Suprapubic skin (tissue), 4 donors: ENCODE data around the gene TRAK1. TPM values are rescaled to one million over a fixed set of nuclear protein-coding genes. Genes with fewer than 3 reads are reported as not detected.

Source experiments
- DNase-seq, 2 donors: peaks; one replicate each; pipeline ENCODE4 v3.0.0-alpha.2; 2019; ENCODE audit warnings: low spot score in 2 of 2
- H3K27ac ChIP-seq: fragments of 200-600 bp; sonication (generic); one replicate; pipeline ENCODE4 v1.5.1; 2019
- H3K27me3 ChIP-seq: fragments of 200-600 bp; sonication (generic); one replicate; pipeline ENCODE4 v1.5.1; 2019
- H3K36me3 ChIP-seq: fragments of 200-600 bp; sonication (generic); one replicate; pipeline ENCODE4 v1.5.1; 2019
- H3K4me1 ChIP-seq: fragments of 200-600 bp; sonication (generic); one replicate; pipeline ENCODE4 v1.5.1; 2019
- H3K4me3 ChIP-seq: fragments of 200-600 bp; sonication (generic); one replicate; pipeline ENCODE4 v1.5.1; 2019; ENCODE audit warnings: mild to moderate bottlenecking
- H3K9me3 ChIP-seq: fragments of 200-600 bp; sonication (generic); one replicate; pipeline ENCODE4 v1.5.1; 2019
- EP300 ChIP-seq: sonication (generic); formaldehyde crosslinking; IDR thresholded peaks from one replicate; pipeline ENCODE4 v1.6.1; 2017; ENCODE audit warnings: antibody characterized with exemption
- POLR2A ChIP-seq, 2 donors: fragments of 450-650 bp; IDR thresholded peaks; one replicate each; pipeline ENCODE4 v1.6.1; 2017; ENCODE audit warnings: antibody characterized with exemption in 2 of 2, mild to moderate bottlenecking in 2 of 2, moderate library complexity in 2 of 2
- POLR2AphosphoS5 ChIP-seq, 3 donors: sonication (generic); formaldehyde crosslinking; IDR thresholded peaks; one replicate each; pipeline ENCODE4 v1.6.1; 2017; ENCODE audit warnings: antibody characterized with exemption in 3 of 3
- WGBS: methylation state at CpG from one replicate; pipeline ENCODE4 v1.1.5; 2018; 5-methylcytosine and 5-hydroxymethylcytosine counted together
- total RNA-seq, 4 donors: library from RNA; depleted of rRNA; stranded (reverse); fragments of >200 nt; gene quantifications; one replicate each; pipeline ENCODE4 v1.1.0, GENCODE V29; 2016
- TF ChIP-seq, protein P1 (sequence below), 2 donors: fragments of 200-600 bp in 1 of 2; fragments of 450-650 bp in 1 of 2; sonication (generic) in 1 of 2; IDR thresholded peaks; one replicate each; pipeline ENCODE4 v1.5.1; 2016 to 2019; ENCODE audit warnings: antibody characterized with exemption in 2 of 2, mild to moderate bottlenecking in 1 of 2, moderate library complexity in 1 of 2

The TRAK1 gene
- total RNA-seq, 4 donors from 2014 or later, result 78.3 to 214 (median 86.4) TPM

DNA sequence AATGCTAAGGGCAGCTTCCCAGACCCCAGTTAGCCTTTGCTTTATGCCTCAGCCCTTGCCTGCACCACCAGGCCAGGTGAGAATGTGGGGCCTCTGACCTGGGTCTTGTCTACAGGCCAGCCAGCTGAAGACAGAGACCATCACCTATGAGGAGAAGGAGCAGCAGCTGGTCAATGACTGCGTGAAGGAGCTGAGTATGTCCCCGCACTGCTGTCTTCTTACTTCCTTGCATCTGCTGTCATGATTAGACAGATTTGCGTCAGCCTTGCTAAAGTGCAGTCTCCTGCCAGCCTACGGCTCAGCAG lies 100.2 kb downstream of the TRAK1 start:
- TF ChIP-seq EP300 (no peak), POLR2A (IDR thresholded peaks at IDR 0.05) (no peak), POLR2AphosphoS5 (IDR thresholded peaks at IDR 0.05) (no peak)
- TF ChIP-seq, protein P1, sequence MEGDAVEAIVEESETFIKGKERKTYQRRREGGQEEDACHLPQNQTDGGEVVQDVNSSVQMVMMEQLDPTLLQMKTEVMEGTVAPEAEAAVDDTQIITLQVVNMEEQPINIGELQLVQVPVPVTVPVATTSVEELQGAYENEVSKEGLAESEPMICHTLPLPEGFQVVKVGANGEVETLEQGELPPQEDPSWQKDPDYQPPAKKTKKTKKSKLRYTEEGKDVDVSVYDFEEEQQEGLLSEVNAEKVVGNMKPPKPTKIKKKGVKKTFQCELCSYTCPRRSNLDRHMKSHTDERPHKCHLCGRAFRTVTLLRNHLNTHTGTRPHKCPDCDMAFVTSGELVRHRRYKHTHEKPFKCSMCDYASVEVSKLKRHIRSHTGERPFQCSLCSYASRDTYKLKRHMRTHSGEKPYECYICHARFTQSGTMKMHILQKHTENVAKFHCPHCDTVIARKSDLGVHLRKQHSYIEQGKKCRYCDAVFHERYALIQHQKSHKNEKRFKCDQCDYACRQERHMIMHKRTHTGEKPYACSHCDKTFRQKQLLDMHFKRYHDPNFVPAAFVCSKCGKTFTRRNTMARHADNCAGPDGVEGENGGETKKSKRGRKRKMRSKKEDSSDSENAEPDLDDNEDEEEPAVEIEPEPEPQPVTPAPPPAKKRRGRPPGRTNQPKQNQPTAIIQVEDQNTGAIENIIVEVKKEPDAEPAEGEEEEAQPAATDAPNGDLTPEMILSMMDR (IDR thresholded peaks at IDR 0.05), result no peak
- WGBS, result 73% methylated on average over 4 of the region's 4 CpGs
- H3K36me3 ChIP-seq, result peaks cover 64% of the 10 kb centered on the region
- no peak overlapping the region for H3K4me3 ChIP-seq
- no peaks in the 10 kb centered on the region for H3K27me3 ChIP-seq
- no peaks in the 10 kb centered on the region for H3K9me3 ChIP-seq
- H3K27ac ChIP-seq, result no peak overlapping the region
- H3K4me1 ChIP-seq, result peaks cover 11% of the 10 kb centered on the region
- no peak for DNase-seq

DNA sequence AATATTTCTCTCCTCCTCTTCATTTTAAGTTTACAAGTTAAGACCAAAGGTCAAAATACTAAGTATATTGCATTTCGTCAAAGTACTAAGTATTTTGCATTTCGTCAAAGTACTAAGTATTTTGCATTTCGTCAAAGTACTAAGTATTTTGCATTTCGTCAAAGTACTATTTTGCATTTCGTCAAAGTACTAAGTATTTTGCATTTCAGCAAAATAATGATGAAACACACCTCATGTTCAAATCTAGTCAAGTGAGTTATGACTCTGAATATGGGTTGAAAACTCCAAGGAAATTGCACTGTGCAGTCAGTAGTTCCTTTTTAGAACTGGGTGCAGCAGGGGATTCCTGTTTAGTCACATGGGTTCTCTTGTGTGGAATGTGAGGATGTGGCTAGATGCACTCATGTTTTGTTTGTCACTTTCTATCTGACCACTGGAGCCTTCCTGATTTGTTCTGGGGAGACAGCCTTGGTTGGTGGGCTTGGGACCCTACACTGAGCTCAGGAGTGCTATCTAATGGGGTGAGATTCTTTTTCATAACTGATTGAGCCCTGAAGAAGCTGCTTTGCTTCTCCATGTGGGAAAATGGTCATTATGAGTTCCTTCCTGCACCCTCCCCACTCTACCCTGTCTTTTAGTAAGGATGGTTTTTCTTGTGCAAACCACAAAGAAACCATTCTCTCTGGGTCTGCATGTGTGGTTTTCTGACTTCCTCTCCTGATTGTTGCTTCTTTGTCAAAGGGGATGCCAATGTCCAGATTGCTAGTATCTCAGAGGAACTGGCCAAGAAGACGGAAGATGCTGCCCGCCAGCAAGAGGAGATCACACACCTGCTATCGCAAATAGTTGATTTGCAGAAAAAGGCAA lies 101.4 kb downstream of the TRAK1 start:
- Histone ChIP-seq H3K27ac (no peak overlapping the region), H3K4me1 (peaks cover 11% of the 10 kb centered on the region), H3K27me3 (no peaks in the 10 kb centered on the region), H3K4me3 (no peak overlapping the region), H3K9me3 (no peaks in the 10 kb centered on the region), H3K36me3 (peaks cover 73% of the 10 kb centered on the region)
- no peak for DNase-seq
- TF ChIP-seq POLR2AphosphoS5 (IDR thresholded peaks at IDR 0.05), result no peak
- TF ChIP-seq POLR2A (IDR thresholded peaks at IDR 0.05), result no peak
- TF ChIP-seq EP300, result no peak
- TF ChIP-seq, protein P1 (IDR thresholded peaks at IDR 0.05), result no peak
- WGBS, result 90% methylated on average over 8 of the region's 8 CpGs

DNA sequence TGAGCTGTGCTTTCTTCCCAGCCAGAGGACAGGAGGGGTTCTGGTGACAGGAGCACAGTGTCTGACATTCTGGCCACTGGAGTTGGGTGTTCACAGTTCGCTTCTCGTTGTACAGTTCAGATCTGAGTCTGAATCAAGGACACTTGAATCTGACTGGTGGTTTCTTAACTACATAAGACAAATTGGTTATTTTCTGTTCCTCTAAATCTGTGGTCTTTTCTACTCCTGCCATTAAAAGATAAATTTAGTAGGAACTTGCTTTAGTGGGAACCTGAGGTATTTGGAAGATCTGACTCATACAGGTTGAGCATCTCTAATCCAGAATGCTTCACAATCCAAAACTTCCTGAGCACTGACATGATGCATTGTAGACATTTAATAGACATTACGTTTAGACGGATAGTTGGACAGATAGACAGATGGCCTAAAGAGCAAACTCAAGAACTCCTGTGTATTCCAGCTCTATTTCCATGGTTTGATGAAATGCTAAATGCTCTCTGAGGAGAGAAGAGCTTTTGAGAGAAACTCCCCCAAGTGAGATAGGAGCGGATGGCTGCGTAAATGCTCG lies 103.9 kb downstream of the TRAK1 start:
- H3K27me3 ChIP-seq, result no peaks in the 10 kb centered on the region
- no peak for DNase-seq
- H3K4me3 ChIP-seq, result no peak overlapping the region
- 87% methylated on average over 7 of the region's 7 CpGs for WGBS
- peaks cover 3% of the 10 kb centered on the region for H3K4me1 ChIP-seq
- H3K27ac ChIP-seq, result no peak overlapping the region
- H3K9me3 ChIP-seq, result no peaks in the 10 kb centered on the region
- TF ChIP-seq POLR2A (IDR thresholded peaks at IDR 0.05), result no peak
- TF ChIP-seq, protein P1 (IDR thresholded peaks at IDR 0.05), result no peak
- TF ChIP-seq POLR2AphosphoS5 (IDR thresholded peaks at IDR 0.05), result no peak
- TF ChIP-seq EP300, result no peak
- H3K36me3 ChIP-seq, result peaks cover 80% of the 10 kb centered on the region

DNA sequence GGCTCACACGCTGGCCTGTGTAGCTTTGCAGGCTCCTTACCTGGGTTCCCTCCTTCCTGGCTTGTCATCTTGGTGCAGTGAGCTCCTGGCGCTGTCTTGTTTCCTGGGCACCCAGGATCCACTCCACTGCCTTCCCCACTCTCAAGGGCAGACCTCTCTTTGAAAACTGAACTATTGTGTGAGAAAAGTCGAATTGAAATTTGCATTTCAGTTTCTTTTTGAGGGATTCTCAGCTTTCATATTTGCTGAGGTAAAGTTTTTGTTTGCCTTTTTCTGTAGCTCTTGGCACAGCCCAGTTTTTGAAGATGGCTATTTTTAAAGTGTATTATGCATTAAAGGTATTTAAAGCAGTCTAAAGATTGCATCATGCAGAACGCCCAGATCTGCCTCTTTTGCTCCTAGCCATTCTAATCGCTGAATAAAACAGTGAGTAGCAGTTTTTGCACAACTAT lies 104.7 kb downstream of the TRAK1 start:
- 64% methylated on average over 5 of the region's 5 CpGs for WGBS
- TF ChIP-seq POLR2A (IDR thresholded peaks at IDR 0.05) (no peak), EP300 (no peak), POLR2AphosphoS5 (IDR thresholded peaks at IDR 0.05) (no peak)
- TF ChIP-seq, protein P1 (IDR thresholded peaks at IDR 0.05), result no peak
- H3K27me3 ChIP-seq, result no peaks in the 10 kb centered on the region
- DNase-seq, result no peak
- no peaks in the 10 kb centered on the region for H3K9me3 ChIP-seq
- H3K4me1 ChIP-seq, result peaks cover 3% of the 10 kb centered on the region
- H3K4me3 ChIP-seq, result no peak overlapping the region
- peaks cover 80% of the 10 kb centered on the region for H3K36me3 ChIP-seq
- H3K27ac ChIP-seq, result no peak overlapping the region

DNA sequence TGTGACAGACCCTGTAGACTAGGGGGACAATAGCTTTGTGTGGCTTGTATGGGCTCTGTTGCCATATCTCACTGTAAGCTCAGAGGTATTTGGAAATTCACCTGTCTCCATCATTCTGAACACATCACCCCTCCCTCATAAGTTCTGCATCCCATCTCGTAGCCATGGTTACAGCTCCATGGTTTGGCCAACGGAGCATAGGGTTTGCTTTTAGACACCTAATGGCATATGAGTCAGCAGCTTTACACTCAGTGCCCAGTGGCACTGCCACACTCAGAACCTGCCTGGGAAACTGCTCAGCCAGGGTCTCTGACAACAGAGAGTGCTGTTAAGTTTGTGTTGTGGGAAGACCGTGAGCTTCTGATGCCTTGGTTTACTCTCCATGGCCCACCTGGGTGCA lies 107.6 kb downstream of the TRAK1 start:
- no peak overlapping the region for H3K4me3 ChIP-seq
- WGBS, result 93% methylated on average over 3 of the region's 3 CpGs
- DNase-seq, result no peak
- H3K27ac ChIP-seq, result no peak overlapping the region
- TF ChIP-seq POLR2AphosphoS5 (IDR thresholded peaks at IDR 0.05), result no peak
- no peak for TF ChIP-seq EP300
- TF ChIP-seq, protein P1 (IDR thresholded peaks at IDR 0.05), result no peak
- TF ChIP-seq POLR2A (IDR thresholded peaks at IDR 0.05), result no peak
- peaks cover 91% of the 10 kb centered on the region for H3K36me3 ChIP-seq
- H3K27me3 ChIP-seq, result no peaks in the 10 kb centered on the region
- peaks cover 3% of the 10 kb centered on the region for H3K4me1 ChIP-seq
- no peaks in the 10 kb centered on the region for H3K9me3 ChIP-seq
